ENCODE data around the gene DNAI1. TPM values are rescaled to one million over a fixed set of nuclear protein-coding genes. Genes with fewer than 3 reads are reported as not detected.

Gene DNAI1
- total and polyA plus RNA-seq, 2 of the 13 experiments (the other 11 are each of a cell fraction or from before 2014, with no cell fraction given): not detected

GRCh38 chr9:34493972-34494535 lies 35.4 kb downstream of the DNAI1 start (continued):
- TF ChIP-seq ZKSCAN5 (CRISPR knock-in tag; IDR thresholded peaks at IDR 0.05): no peak
- no peak for TF ChIP-seq SETDB1 (CRISPR knock-in tag; IDR thresholded peaks at IDR 0.05; ENCODE audit: borderline replicate concordance)
- TF ChIP-seq TCF12 (IDR thresholded peaks at IDR 0.05): no peak
- TF ChIP-seq TCF12 (CRISPR knock-in tag; IDR thresholded peaks at IDR 0.05): no peak
- TF ChIP-seq ZNF207 (IDR thresholded peaks at IDR 0.05; ENCODE audit: borderline replicate concordance): no peak
- TF ChIP-seq THAP9 (CRISPR knock-in tag; IDR thresholded peaks at IDR 0.05; ENCODE audit: borderline replicate concordance): no peak
- TF ChIP-seq ZIK1 (CRISPR knock-in tag; IDR thresholded peaks at IDR 0.05; ENCODE audit: borderline replicate concordance, low read depth): no peak
- TF ChIP-seq PRPF4 (IDR thresholded peaks at IDR 0.05; ENCODE audit: low read depth, low read length, poor library complexity, severe bottlenecking): no peak
- no peak for TF ChIP-seq RFXANK (CRISPR knock-in tag; IDR thresholded peaks at IDR 0.05)
- TF ChIP-seq, protein P1, sequence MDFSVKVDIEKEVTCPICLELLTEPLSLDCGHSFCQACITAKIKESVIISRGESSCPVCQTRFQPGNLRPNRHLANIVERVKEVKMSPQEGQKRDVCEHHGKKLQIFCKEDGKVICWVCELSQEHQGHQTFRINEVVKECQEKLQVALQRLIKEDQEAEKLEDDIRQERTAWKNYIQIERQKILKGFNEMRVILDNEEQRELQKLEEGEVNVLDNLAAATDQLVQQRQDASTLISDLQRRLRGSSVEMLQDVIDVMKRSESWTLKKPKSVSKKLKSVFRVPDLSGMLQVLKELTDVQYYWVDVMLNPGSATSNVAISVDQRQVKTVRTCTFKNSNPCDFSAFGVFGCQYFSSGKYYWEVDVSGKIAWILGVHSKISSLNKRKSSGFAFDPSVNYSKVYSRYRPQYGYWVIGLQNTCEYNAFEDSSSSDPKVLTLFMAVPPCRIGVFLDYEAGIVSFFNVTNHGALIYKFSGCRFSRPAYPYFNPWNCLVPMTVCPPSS (IDR thresholded peaks at IDR 0.05): no peak
- TF ChIP-seq ZNF496 (CRISPR knock-in tag; IDR thresholded peaks at IDR 0.05; ENCODE audit: insufficient replicate concordance): no peak
- TF ChIP-seq TOPORS (CRISPR knock-in tag; IDR thresholded peaks at IDR 0.05): no peak
- TF ChIP-seq POLR2A (IDR thresholded peaks at IDR 0.05; ENCODE audit: insufficient read depth in 1 of 2, low read depth in 2 of 2, low read length in 2 of 2): no peak
- TF ChIP-seq ZNF747 (CRISPR knock-in tag; IDR thresholded peaks at IDR 0.05; ENCODE audit: borderline replicate concordance): no peak
- TF ChIP-seq FIP1L1 (IDR thresholded peaks at IDR 0.05; ENCODE audit: borderline replicate concordance, insufficient read depth, low read depth, low read length): no peak
- peak; percentile 76; the same call in 1 of the 2 replicates for TF ChIP-seq TSC22D2 (CRISPR knock-in tag; IDR thresholded peaks at IDR 0.05; ENCODE audit: borderline replicate concordance)
- peak; percentile 29 for TF ChIP-seq ZNF883 (CRISPR knock-in tag; IDR thresholded peaks at IDR 0.05; ENCODE audit: not compliant biosample characterization)
- TF ChIP-seq TAF1 (CRISPR knock-in tag; IDR thresholded peaks at IDR 0.05): no peak
- no peak for TF ChIP-seq CENPBD1 (CRISPR knock-in tag; IDR thresholded peaks at IDR 0.05; ENCODE audit: borderline replicate concordance, low read depth)
- TF ChIP-seq, protein P2, sequence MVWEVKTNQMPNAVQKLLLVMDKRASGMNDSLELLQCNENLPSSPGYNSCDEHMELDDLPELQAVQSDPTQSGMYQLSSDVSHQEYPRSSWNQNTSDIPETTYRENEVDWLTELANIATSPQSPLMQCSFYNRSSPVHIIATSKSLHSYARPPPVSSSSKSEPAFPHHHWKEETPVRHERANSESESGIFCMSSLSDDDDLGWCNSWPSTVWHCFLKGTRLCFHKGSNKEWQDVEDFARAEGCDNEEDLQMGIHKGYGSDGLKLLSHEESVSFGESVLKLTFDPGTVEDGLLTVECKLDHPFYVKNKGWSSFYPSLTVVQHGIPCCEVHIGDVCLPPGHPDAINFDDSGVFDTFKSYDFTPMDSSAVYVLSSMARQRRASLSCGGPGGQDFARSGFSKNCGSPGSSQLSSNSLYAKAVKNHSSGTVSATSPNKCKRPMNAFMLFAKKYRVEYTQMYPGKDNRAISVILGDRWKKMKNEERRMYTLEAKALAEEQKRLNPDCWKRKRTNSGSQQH (CRISPR knock-in tag; IDR thresholded peaks at IDR 0.05; ENCODE audit: low read depth): 0 out of 2 replicates have a peak, but pooled peaks have one; percentile 23
- no peak for TF ChIP-seq ZNF850 (CRISPR knock-in tag; conservative IDR thresholded peaks at IDR 0.05)
- TF ChIP-seq ZNF7 (CRISPR knock-in tag; IDR thresholded peaks at IDR 0.05): 0 out of 2 replicates have a peak, but pooled peaks have one; percentile 7
- no peak for TF ChIP-seq CREBL2 (CRISPR knock-in tag; IDR thresholded peaks at IDR 0.05; ENCODE audit: borderline replicate concordance)
- TF ChIP-seq ARHGAP35 (CRISPR knock-in tag; IDR thresholded peaks at IDR 0.05; ENCODE audit: borderline replicate concordance): no peak
- no peak for TF ChIP-seq TP53 (CRISPR knock-in tag; conservative IDR thresholded peaks at IDR 0.05)
- TF ChIP-seq ETV5 (CRISPR knock-in tag; IDR thresholded peaks at IDR 0.05; ENCODE audit: borderline replicate concordance): no peak

Data from HepG2 (cell line).